ENCODE results near the gene RPA1.
"Not testable (repeated sequence)": the region's sequence is repeated elsewhere in the genome, so short reads cannot be mapped to it uniquely, and the experiment has no call there.

RPA1 gene

GRCh38 chr17:1787301-1787902, 42.4 kb upstream of the RPA1 start:
- FAIRE-seq (no peak), DNase-seq (ENCODE audit: insufficient read length, low spot score) (no peak)
- TF ChIP-seq CTCF (IDR thresholded peaks at IDR 0.05; ENCODE audit: insufficient read depth, missing control alignments) = no peak

GRCh38 chr17:1789936-1790335, 39.9 kb upstream of the RPA1 start:
- DNase-seq (ENCODE audit: insufficient read length, low spot score) = no peak
- FAIRE-seq = no peak
- TF ChIP-seq CTCF (IDR thresholded peaks at IDR 0.05; ENCODE audit: insufficient read depth, missing control alignments) = no peak

- no peak for FAIRE-seq
- no peak for TF ChIP-seq CTCF (IDR thresholded peaks at IDR 0.05; ENCODE audit: insufficient read depth, missing control alignments)
- DNase-seq (ENCODE audit: insufficient read length, low spot score) = no peak
Observed at GRCh38 chr17:1792495-1793446, 37.0 kb upstream of the RPA1 start.

- DNase-seq (ENCODE audit: insufficient read length, low spot score) = no peak
- no peak for FAIRE-seq
- TF ChIP-seq CTCF (IDR thresholded peaks at IDR 0.05; ENCODE audit: insufficient read depth, missing control alignments) = no peak
Observed at GRCh38 chr17:1793447-1793806, 36.4 kb upstream of the RPA1 start.

- FAIRE-seq (no peak), DNase-seq (ENCODE audit: insufficient read length, low spot score) (no peak)
- TF ChIP-seq CTCF (IDR thresholded peaks at IDR 0.05; ENCODE audit: insufficient read depth, missing control alignments) = no peak
Observed at GRCh38 chr17:1796800-1797199, 33.0 kb upstream of the RPA1 start.

- DNase-seq (ENCODE audit: insufficient read length, low spot score) (no peak), FAIRE-seq (no peak)
Observed at GRCh38 chr17:1797323-1797722, 32.5 kb upstream of the RPA1 start.

GRCh38 chr17:1797846-1798245, 32.0 kb upstream of the RPA1 start:
- DNase-seq (ENCODE audit: insufficient read length, low spot score); FAIRE-seq: not testable (repeated sequence)

More at GRCh38 chr17:1797323-1797722, 32.5 kb upstream of the RPA1 start:
- TF ChIP-seq CTCF (IDR thresholded peaks at IDR 0.05; ENCODE audit: insufficient read depth, missing control alignments) = no peak

Measured in D721Med (cell line).